Measurements from ENCODE around the gene CDK16.

- TF ChIP-seq POLR2AphosphoS5 (IDR thresholded peaks at IDR 0.05; ENCODE audit: low read depth, low read length) (no peak), POLR2A (IDR thresholded peaks at IDR 0.05; ENCODE audit: low read depth, low read length) (no peak)
Measured at GRCh38 chrX:47191331-47191730, 27.1 kb upstream of the CDK16 start.
